Measurements from ENCODE around the gene FRMD4A.

DNA sequence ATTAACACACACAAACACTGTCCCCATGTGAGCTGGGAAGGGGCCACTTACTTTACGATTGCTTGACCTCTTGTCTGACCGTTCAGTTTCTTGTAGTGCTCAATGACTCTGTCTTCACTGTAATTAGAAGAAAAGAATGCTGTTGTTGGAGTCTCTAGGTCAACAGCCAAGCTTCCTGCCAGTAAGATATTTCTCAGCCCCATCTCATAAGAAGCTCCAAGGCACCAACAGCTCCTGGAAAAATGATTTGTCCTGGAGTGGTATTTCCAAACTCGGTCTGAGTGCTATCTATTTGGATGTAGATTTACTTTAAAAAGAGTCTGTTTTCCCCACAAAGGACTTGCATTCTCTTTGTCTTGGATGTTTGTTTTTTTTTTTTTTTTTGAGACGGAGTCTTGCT, 590.3 kb downstream of the FRMD4A start:
- TF ChIP-seq POLR2A (IDR thresholded peaks at IDR 0.05; ENCODE audit: low read depth, low read length) (no peak), POLR2AphosphoS5 (IDR thresholded peaks at IDR 0.05; ENCODE audit: low read depth, low read length) (no peak)
